Mucosa of descending colon (tissue), 3 donors: ENCODE results near the gene RASGEF1C. TPM values are rescaled to one million over a fixed set of nuclear protein-coding genes. Genes with fewer than 3 reads are reported as not detected.

Experiments
- ATAC-seq: fragments of 200-7000 bp; cut with Tn5 transposase; one replicate; pipeline ENCODE4 v1.9.1; 2020; ENCODE audit warnings: mild to moderate bottlenecking, moderate library complexity
- DNase-seq, 3 donors: peaks; one replicate each; pipeline ENCODE4 v3.0.0-alpha.2; 2020
- H3K36me3 ChIP-seq: fragments of 200-600 bp; one replicate; pipeline ENCODE4 v1.8.0; 2021; ENCODE audit warnings: low read depth, mild to moderate bottlenecking
- H3K4me1 ChIP-seq: fragments of 200-600 bp; one replicate; pipeline ENCODE4 v1.8.0; 2021; ENCODE audit warnings: low read depth, mild to moderate bottlenecking
- H3K4me3 ChIP-seq: fragments of 200-600 bp; one replicate; pipeline ENCODE4 v1.8.0; 2021; ENCODE audit warnings: mild to moderate bottlenecking
- H3K9me3 ChIP-seq: fragments of 200-600 bp; one replicate; pipeline ENCODE4 v1.8.0; 2021; ENCODE audit warnings: mild to moderate bottlenecking
- intact Hi-C, 2 donors: fragments of 100-400 bp; cut with DNase I in 1 of 2; cut with micrococcal nuclease in 1 of 2; formaldehyde crosslinking; loops; one replicate each; pipeline versions ENCODE4 v1.11.0 to v1.11.1; 2022; cut with DNase I, micrococcal nuclease
- total RNA-seq, 3 donors: library from RNA; stranded (reverse); fragmentation: NEBNext Ultra II Directional in 2 of 3; extraction: Animal tissue kit (Norgen Biotek cat#: 25700) in 2 of 3; gene quantifications; one replicate each; pipeline versions ENCODE4 v1.2.1 to v1.2.4, GENCODE V29; 2021 to 2023
- TF ChIP-seq, protein P1 (sequence below): fragments of 200-600 bp; IDR thresholded peaks from one replicate; pipeline ENCODE4 v1.8.0; 2022; ENCODE audit warnings: antibody characterized with exemption, mild to moderate bottlenecking
- donor health status: DM: no; HTN: no; CAD: no; lungs with moderate emphysema.
- donor health status: DM: no; HTN: no; CAD: no.
- donor health status: DM: no; HTN: yes; CAD: no.

RASGEF1C gene
- total RNA-seq, 3 donors from 2014 or later, result 0.17 to 1.9 (median 0.65) TPM

DNA sequence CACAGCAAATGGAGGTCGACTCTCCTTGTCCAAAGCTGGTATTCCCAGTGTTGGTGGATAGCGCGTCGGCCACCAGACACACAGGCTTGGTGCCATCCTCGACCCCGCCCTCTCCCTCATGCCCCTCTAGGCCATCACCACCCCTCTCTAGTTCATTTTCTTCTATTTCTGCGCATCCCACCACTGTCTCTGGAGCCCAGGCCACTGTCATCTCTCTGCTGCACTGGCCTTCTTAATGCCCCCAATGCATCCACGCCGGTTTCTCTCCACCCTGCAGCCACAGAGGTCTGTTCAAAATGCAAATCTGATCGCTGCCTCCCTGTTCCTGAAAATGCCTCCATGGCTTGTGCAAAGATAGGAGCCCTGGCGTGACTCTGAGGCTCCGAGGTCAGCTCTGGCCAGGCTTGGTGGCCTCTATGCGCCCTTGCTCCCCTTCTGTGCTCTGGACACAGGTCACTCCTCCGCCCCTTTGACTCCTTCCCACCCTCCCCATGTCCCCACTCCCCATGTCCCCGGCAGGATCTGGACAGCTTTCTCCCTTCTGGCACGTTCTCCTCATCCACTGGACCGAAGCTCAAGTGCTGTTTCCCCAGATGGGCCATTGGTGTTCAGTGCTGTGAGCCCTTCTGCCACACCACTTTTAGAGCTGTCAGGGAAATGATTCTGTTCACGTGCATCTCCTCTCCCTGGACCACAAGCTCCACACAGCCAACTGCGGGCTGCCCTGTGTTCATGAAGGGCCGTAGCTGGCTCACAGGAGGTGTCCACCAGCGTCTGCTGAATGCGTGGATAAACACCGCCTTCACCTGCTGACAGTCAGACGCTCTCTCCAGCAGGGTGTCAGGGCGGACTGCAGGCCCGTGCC, 77.9 kb downstream of the RASGEF1C start:
- ATAC-seq (no peak), DNase-seq (no peak)
- H3K36me3 ChIP-seq, result no peaks in the 10 kb centered on the region
- TF ChIP-seq, protein P1, sequence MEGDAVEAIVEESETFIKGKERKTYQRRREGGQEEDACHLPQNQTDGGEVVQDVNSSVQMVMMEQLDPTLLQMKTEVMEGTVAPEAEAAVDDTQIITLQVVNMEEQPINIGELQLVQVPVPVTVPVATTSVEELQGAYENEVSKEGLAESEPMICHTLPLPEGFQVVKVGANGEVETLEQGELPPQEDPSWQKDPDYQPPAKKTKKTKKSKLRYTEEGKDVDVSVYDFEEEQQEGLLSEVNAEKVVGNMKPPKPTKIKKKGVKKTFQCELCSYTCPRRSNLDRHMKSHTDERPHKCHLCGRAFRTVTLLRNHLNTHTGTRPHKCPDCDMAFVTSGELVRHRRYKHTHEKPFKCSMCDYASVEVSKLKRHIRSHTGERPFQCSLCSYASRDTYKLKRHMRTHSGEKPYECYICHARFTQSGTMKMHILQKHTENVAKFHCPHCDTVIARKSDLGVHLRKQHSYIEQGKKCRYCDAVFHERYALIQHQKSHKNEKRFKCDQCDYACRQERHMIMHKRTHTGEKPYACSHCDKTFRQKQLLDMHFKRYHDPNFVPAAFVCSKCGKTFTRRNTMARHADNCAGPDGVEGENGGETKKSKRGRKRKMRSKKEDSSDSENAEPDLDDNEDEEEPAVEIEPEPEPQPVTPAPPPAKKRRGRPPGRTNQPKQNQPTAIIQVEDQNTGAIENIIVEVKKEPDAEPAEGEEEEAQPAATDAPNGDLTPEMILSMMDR, result no peak
- H3K4me1 ChIP-seq, result no peaks in the 10 kb centered on the region
- H3K4me3 ChIP-seq, result no peak overlapping the region
- H3K9me3 ChIP-seq, result no peaks in the 10 kb centered on the region
- intact Hi-C loops, result no loop called here

DNA sequence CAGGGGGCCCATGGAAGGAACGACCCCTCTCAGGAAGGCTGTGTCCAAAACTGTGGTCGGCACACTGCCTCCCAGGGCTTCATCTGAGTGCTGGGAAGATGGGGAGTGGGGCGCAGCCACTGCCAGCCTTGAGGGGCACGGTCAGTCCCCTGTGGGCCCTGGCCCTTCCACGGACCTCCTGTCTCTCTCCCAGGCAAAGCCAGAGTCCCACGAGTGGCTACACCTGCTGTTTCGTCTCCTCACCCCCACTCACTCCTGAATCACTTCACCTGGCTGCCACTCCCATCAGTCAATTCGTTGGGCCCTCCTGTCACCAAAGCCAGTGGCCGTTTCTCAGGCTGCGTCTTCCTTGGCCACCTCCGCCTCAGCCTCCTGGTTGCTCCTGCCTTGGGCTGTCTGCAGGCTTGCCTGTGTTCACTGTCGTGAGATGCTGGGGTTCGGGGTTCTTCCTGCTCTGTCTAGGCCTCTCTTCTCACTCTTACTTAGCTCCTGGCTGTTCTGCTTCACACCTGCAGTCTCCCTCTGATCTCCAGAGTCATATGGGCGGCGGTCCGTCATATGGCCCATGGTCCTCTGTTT, 78.6 kb downstream of the RASGEF1C start:
- Histone ChIP-seq H3K4me3 (no peak overlapping the region), H3K4me1 (no peaks in the 10 kb centered on the region), H3K36me3 (no peaks in the 10 kb centered on the region), H3K9me3 (no peaks in the 10 kb centered on the region)
- intact Hi-C loops, result no loop called here
- TF ChIP-seq, protein P1, result no peak
- DNase-seq, result no peak
- ATAC-seq, result no peak

DNA sequence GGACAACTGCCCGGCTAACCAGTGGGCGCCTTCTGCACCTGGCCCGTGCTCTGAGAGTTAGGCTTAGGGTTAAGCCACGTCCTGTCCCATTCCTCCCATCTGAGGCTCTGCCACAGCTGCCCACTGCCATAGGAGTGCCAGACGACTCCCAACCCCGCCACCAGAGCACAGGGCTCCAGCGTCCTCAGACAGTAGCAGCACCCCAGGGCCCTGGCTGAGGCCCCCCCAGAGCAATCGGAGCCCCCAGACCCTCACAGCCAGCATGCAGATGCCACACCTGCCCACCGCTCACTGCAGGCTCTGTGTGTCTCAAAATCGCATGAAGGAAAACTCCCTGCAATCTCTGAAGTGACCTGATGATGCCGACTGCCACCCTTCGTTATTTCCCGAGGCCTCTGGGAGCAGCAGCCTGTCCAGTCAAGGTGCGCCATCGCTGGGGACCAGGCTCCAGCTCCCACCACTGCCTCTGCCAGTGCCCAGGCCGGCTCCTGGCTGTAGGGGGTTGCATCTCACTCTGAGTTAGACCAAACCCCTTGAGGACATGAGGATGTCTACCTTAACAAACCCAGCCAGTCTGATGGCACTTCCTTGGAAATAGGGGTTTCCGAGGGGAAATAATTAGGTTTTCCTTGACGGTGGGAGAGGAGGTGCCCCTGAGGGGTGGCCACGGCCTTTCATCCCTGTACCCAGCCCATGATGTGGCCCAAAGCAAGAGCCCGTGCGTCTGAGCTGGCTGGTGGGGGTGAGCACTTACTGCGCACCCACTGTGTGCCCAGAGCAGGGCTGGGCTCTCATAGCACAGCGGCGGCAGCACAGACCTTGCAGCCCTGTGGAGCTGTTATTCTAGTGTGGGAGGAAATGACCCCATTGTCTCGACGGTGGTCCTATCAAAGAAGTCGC, 79.5 kb downstream of the RASGEF1C start:
- DNase-seq (peak in 1 of 3 donors; percentile 31), ATAC-seq (no peak)
- Histone ChIP-seq H3K36me3 (no peaks in the 10 kb centered on the region), H3K4me1 (no peaks in the 10 kb centered on the region), H3K9me3 (no peaks in the 10 kb centered on the region), H3K4me3 (no peak overlapping the region)
- intact Hi-C loops, result no loop called here
- TF ChIP-seq, protein P1, result no peak

DNA sequence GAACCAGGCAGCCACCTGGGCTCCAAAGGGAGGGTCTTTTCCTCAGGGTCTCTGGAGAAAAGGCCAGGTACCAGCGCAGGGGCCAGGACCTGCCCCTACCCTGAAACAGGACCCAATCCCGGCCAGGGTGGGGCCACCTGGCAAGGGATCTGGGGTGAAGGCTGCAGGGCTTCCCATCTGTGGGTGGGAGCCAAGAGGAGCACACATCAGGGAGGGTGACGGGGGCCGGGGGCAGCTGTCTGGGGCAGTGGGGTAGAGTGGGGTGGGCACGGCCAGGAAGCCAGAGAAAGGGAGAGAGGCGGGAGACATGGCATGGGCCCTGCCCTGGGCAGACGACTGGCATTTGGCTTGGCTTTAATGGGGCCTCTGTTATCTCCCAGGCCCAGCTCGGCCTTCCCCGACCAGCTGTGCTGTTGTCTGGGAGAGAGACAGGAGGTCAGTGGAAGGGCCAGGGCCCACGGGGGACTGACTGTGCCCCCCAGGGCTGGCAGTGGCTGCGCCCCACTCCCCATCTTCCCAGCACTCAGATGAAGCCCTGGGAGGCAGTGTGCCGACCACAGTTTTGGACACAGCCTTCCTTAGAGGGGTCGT, 80.2 kb downstream of the RASGEF1C start:
- Histone ChIP-seq H3K36me3 (no peaks in the 10 kb centered on the region), H3K4me3 (no peak overlapping the region), H3K9me3 (no peaks in the 10 kb centered on the region), H3K4me1 (no peaks in the 10 kb centered on the region)
- intact Hi-C loops, result no loop called here
- ATAC-seq (no peak), DNase-seq (peak in 1 of 3 donors; percentile 26)
- TF ChIP-seq, protein P1, result no peak
